Breast epithelium (tissue), 4 donors: Measurements from ENCODE around the gene UBASH3B. TPM values are rescaled to one million over a fixed set of nuclear protein-coding genes. Genes with fewer than 3 reads are reported as not detected.
A peak's percentile ranks its signal among the peaks of the same experiment; 100 is the strongest.

Source experiments
- DNase-seq, 2 donors: peaks; one replicate each; pipeline ENCODE4 v3.0.0-alpha.2; 2019; ENCODE audit warnings: low spot score in 2 of 2
- H3K27ac ChIP-seq, 2 donors: fragments of 200-600 bp; sonication (generic) in 1 of 2; one replicate each; pipeline ENCODE4 v1.5.1; 2016 to 2019; ENCODE audit warnings: mild to moderate bottlenecking in 1 of 2
- H3K27me3 ChIP-seq, 2 donors: fragments of 200-600 bp; sonication (generic) in 1 of 2; one replicate each; pipeline versions ENCODE4 v1.5.1 to v1.6.0; 2017 to 2019; ENCODE audit warnings: control low read depth in 1 of 2, mild to moderate bottlenecking in 1 of 2
- H3K36me3 ChIP-seq: fragments of 200-600 bp; one replicate; pipeline ENCODE4 v1.5.1; 2019
- H3K4me1 ChIP-seq, 2 donors: fragments of 200-600 bp; sonication (generic); one replicate each; pipeline ENCODE4 v1.5.1; 2016 to 2019; ENCODE audit warnings: control low read depth in 1 of 2
- H3K4me3 ChIP-seq, 3 donors: fragments of 200-600 bp; sonication (generic); 1 replicate in 2 of 3; 2 replicates in 1 of 3; pipeline ENCODE4 v1.5.1; 2016 to 2019; ENCODE audit warnings: mild to moderate bottlenecking in 3 of 3, moderate library complexity in 2 of 3
- H3K9me3 ChIP-seq, 2 donors: fragments of 200-600 bp; sonication (generic) in 1 of 2; one replicate each; pipeline ENCODE4 v1.5.1; 2016 to 2019; ENCODE audit warnings: control low read depth in 1 of 2
- CTCF ChIP-seq, 3 donors: fragments of 450-650 bp; IDR thresholded peaks; one replicate each; pipeline ENCODE4 v1.5.1; 2016 to 2017; ENCODE audit warnings: antibody characterized with exemption in 3 of 3, mild to moderate bottlenecking in 3 of 3, moderate library complexity in 3 of 3
- POLR2A ChIP-seq: fragments of 450-650 bp; IDR thresholded peaks from one replicate; pipeline ENCODE4 v1.6.1; 2016; ENCODE audit warnings: antibody characterized with exemption, mild to moderate bottlenecking, moderate library complexity
- POLR2AphosphoS5 ChIP-seq, 3 donors: sonication (generic); formaldehyde crosslinking; IDR thresholded peaks; one replicate each; pipeline ENCODE4 v1.6.1; 2017; ENCODE audit warnings: antibody characterized with exemption in 3 of 3
- intact Hi-C: fragments of 100-400 bp; cut with DNase I; formaldehyde crosslinking; loops from one replicate; pipeline ENCODE4 v1.15.1; 2023; ENCODE audit warnings: low total_unique reads
- total RNA-seq, 3 donors: library from RNA; depleted of rRNA; stranded (reverse); fragments of >200 nt; gene quantifications; one replicate each; pipeline ENCODE4 v1.1.0, GENCODE V29; 2016

Gene UBASH3B
- total RNA-seq, 3 donors from 2014 or later = 4.7 to 6.2 (median 4.8) TPM

GRCh38 chr11:122734848-122735496 lies 79.5 kb downstream of the UBASH3B start:
- DNase-seq = no peak
- no peaks in the 10 kb centered on the region for H3K4me1 ChIP-seq
- H3K27me3 ChIP-seq = no peaks in the 10 kb centered on the region
- H3K4me3 ChIP-seq = no peak overlapping the region
- H3K36me3 ChIP-seq = no peaks in the 10 kb centered on the region
- H3K27ac ChIP-seq = no peak overlapping the region
- TF ChIP-seq CTCF (IDR thresholded peaks at IDR 0.05) (no peak), POLR2AphosphoS5 (IDR thresholded peaks at IDR 0.05) (no peak), POLR2A (no peak)
- H3K9me3 ChIP-seq = no peaks in the 10 kb centered on the region
- intact Hi-C loops = no loop called here

GRCh38 chr11:122737951-122738693 lies 82.6 kb downstream of the UBASH3B start:
- Histone ChIP-seq H3K4me3 (no peak overlapping the region), H3K4me1 (no peaks in the 10 kb centered on the region), H3K9me3 (no peaks in the 10 kb centered on the region), H3K36me3 (no peaks in the 10 kb centered on the region), H3K27me3 (no peaks in the 10 kb centered on the region), H3K27ac (no peak overlapping the region)
- no peak for DNase-seq
- intact Hi-C loops = no loop called here
- TF ChIP-seq CTCF (IDR thresholded peaks at IDR 0.05) (no peak), POLR2AphosphoS5 (IDR thresholded peaks at IDR 0.05) (no peak), POLR2A (no peak)

GRCh38 chr11:122741613-122742300 lies 86.2 kb downstream of the UBASH3B start:
- intact Hi-C loops = no loop called here
- Histone ChIP-seq H3K27me3 (no peaks in the 10 kb centered on the region), H3K4me3 (no peak overlapping the region), H3K36me3 (no peaks in the 10 kb centered on the region), H3K9me3 (no peaks in the 10 kb centered on the region), H3K4me1 (no peaks in the 10 kb centered on the region), H3K27ac (peak overlapping the region; percentile 35 to 87)
- TF ChIP-seq POLR2AphosphoS5 (IDR thresholded peaks at IDR 0.05) (peak in 1 of 3 donors; percentile 19), CTCF (IDR thresholded peaks at IDR 0.05) (no peak)
- peak in 1 of 2 donors; percentile 40 for DNase-seq

GRCh38 chr11:122742301-122743018 lies 86.9 kb downstream of the UBASH3B start:
- DNase-seq = no peak
- no peaks in the 10 kb centered on the region for H3K9me3 ChIP-seq
- H3K27ac ChIP-seq = peak overlapping the region; percentile 35 to 87
- no peaks in the 10 kb centered on the region for H3K4me1 ChIP-seq
- no peaks in the 10 kb centered on the region for H3K27me3 ChIP-seq
- H3K4me3 ChIP-seq = no peak overlapping the region
- TF ChIP-seq POLR2A (no peak), CTCF (IDR thresholded peaks at IDR 0.05) (no peak), POLR2AphosphoS5 (IDR thresholded peaks at IDR 0.05) (no peak)
- intact Hi-C loops = no loop called here
- no peaks in the 10 kb centered on the region for H3K36me3 ChIP-seq
